HepG2 (cell line): ENCODE measurements around the gene MEIS1. TPM values are rescaled to one million over a fixed set of nuclear protein-coding genes. Genes with fewer than 3 reads are reported as not detected.
A peak's percentile ranks its signal among the peaks of the same experiment; 100 is the strongest.

Experiments used
- ATAC-seq: fragments of 200-7000 bp; cut with Tn5 transposase; 3 replicates; pipeline ENCODE4 v1.9.1; 2020; ENCODE audit warnings: mild to moderate bottlenecking, moderate library complexity
- BruUV-seq: library from RNA; stranded (reverse); fragments of 400-500 nt; replicated peaks from 2 replicates; lab custom pipeline; 2021; lab: Mats Ljungman, UMichigan
- CTCF ChIA-PET: fragments of 300-600 bp; formaldehyde crosslinking; extraction: SDS; loops from one replicate; lab custom pipeline; 2021; ENCODE audit warnings: low total read pairs, inconsistent platforms, low intra/inter-chr PET ratio; lab: Yijun Ruan, JAX
- POLR2A ChIA-PET: fragments of 350-600 bp; sonication (Branson Sonifier 250); formaldehyde crosslinking; loops from one replicate; lab custom pipeline; 2020; ENCODE audit warnings: antibody characterized with exemption, inconsistent platforms; lab: Yijun Ruan, JAX
- DNase-seq: peaks from one replicate; pipeline ENCODE4 v3.0.0-alpha.2; 2015; ENCODE audit warnings: low spot score
- FAIRE-seq: peaks from 3 replicates; lab custom pipeline; 2011; peaks lifted over from hg19 to GRCh38; lab: Jason Lieb, UNC
- H2AFZ ChIP-seq: one replicate; pipeline ENCODE4 v1.6.1; 2011; ENCODE audit warnings: low read length, inconsistent platforms
- H3K27ac ChIP-seq: fragments of 300-600 bp; 3 replicates; pipeline ENCODE4 v1.8.0; 2011; ENCODE audit warnings: mixed run types, mild to moderate bottlenecking, mixed read lengths, low read length, inconsistent platforms; ENCODE audit not compliant: insufficient read depth; ENCODE audit errors: extremely low read length
- H3K27me3 ChIP-seq, 2 experiments: fragments of 200-600 bp in 1 of 2; 2 replicates in 1 of 2; 3 replicates in 1 of 2; pipeline versions ENCODE4 v1.6.0 to v1.8.0; 2011; ENCODE audit warnings: low read length in 2 of 2, mild to moderate bottlenecking in 2 of 2, moderate library complexity in 2 of 2, inconsistent platforms in 1 of 2; ENCODE audit not compliant: insufficient read depth in 2 of 2, control insufficient read depth in 1 of 2
- H3K36me3 ChIP-seq, 2 experiments: fragments of 200-600 bp in 1 of 2; replicated peaks in 1 of 2; 2 replicates in 1 of 2; 3 replicates in 1 of 2; pipeline versions ENCODE4 v1.5.1 to v1.8.0; 2011; ENCODE audit warnings: low read length in 2 of 2, inconsistent platforms in 1 of 2; ENCODE audit not compliant: insufficient read depth in 2 of 2, control insufficient read depth in 1 of 2
- H3K4me1 ChIP-seq: 2 replicates; pipeline ENCODE4 v1.5.1; 2012; ENCODE audit warnings: low read length, inconsistent platforms; ENCODE audit not compliant: insufficient read depth
- H3K4me2 ChIP-seq: 2 replicates; pipeline ENCODE4 v1.6.0; 2011; ENCODE audit warnings: low read depth, low read length, inconsistent platforms
- H3K4me3 ChIP-seq, 3 experiments: fragments of 200-600 bp in 1 of 3; sonication (generic), shearing (Covaris generic) in 1 of 3; replicated peaks in 1 of 3; 2 replicates each; pipeline ENCODE4 v1.5.1; 2011 to 2016; ENCODE audit warnings: low read length in 3 of 3, inconsistent platforms in 2 of 3, low read depth in 2 of 3, mild to moderate bottlenecking in 2 of 3, control low read depth in 1 of 3, mixed read lengths in 1 of 3; ENCODE audit not compliant: insufficient read depth in 1 of 3
- H3K79me2 ChIP-seq: one replicate; pipeline ENCODE4 v1.6.1; 2011; ENCODE audit warnings: low read length, inconsistent platforms; ENCODE audit not compliant: insufficient read depth
- H3K9ac ChIP-seq: 2 replicates; pipeline ENCODE4 v1.6.0; 2011; ENCODE audit warnings: mild to moderate bottlenecking, low read depth, low read length, inconsistent platforms; ENCODE audit not compliant: insufficient read depth
- H3K9me3 ChIP-seq: 2 replicates; pipeline ENCODE4 v1.5.1; 2012; ENCODE audit warnings: mild to moderate bottlenecking, low read length
- H4K20me1 ChIP-seq: 2 replicates; pipeline ENCODE4 v1.6.0; 2011; ENCODE audit warnings: inconsistent platforms, mild to moderate bottlenecking, low read length, moderate library complexity; ENCODE audit not compliant: insufficient read depth
- CREB3 ChIP-seq: sonication (generic); formaldehyde crosslinking; IDR thresholded peaks from 2 replicates; pipeline ENCODE4 v1.5.0; 2020; ENCODE audit warnings: missing genetic modification reagents
- MAFF ChIP-seq: IDR thresholded peaks from 2 replicates; pipeline ENCODE4 v1.6.1; 2011; ENCODE audit warnings: low read depth, low read length, improper control_type of control experiment
- MAFK ChIP-seq, 2 experiments: IDR thresholded peaks in 1 of 2; conservative IDR thresholded peaks in 1 of 2; 2 replicates each; pipeline ENCODE4 v1.6.1; 2011; ENCODE audit warnings: improper control_type of control experiment in 2 of 2, low read length in 2 of 2
- MBD4 ChIP-seq: IDR thresholded peaks from 2 replicates; pipeline ENCODE4 v1.6.1; 2012; ENCODE audit warnings: low read length, inconsistent platforms, borderline replicate concordance
- MLXIP ChIP-seq: sonication (generic); formaldehyde crosslinking; IDR thresholded peaks from 2 replicates; pipeline ENCODE4 v1.9.0; 2021; ENCODE audit warnings: missing genetic modification reagents, borderline replicate concordance
- MTA3 ChIP-seq: sonication (generic); formaldehyde crosslinking; IDR thresholded peaks from 2 replicates; pipeline ENCODE4 v1.4.0; 2020; ENCODE audit warnings: missing genetic modification reagents
- TOE1 ChIP-seq: sonication (generic); formaldehyde crosslinking; IDR thresholded peaks from 2 replicates; pipeline ENCODE4 v1.4.0; 2020; ENCODE audit warnings: mild to moderate bottlenecking, missing genetic modification reagents
- ZNF775 ChIP-seq: sonication (generic); formaldehyde crosslinking; IDR thresholded peaks from 2 replicates; pipeline ENCODE4 v1.4.0; 2020; ENCODE audit warnings: missing genetic modification reagents, mild to moderate bottlenecking, moderate library complexity, borderline replicate concordance
- WGBS: methylation state at CpG from one replicate; pipeline ENCODE4 v1.1.6; 2017; ENCODE audit warnings: low lambda C conversion rate; 5-methylcytosine and 5-hydroxymethylcytosine counted together
- in situ Hi-C: cut with HindIII; loops from 2 replicates; pipeline ENCODE4 v1.10.0; 2017; ENCODE audit warnings: low pct_unique_long_range_greater_than_20kb; ENCODE audit not compliant: extremely low pct_ligation_motif_present
- intact Hi-C: fragments of 100-400 bp; cut with micrococcal nuclease; formaldehyde crosslinking; loops from one replicate; pipeline ENCODE4 v1.10.0; 2022; ENCODE audit not compliant: unreplicated experiment
- polyA plus RNA-seq, 8 experiments: library from polyadenylated mRNA; depleted of rRNA in 3 of 8; stranded (reverse) in 7 of 8; unstranded in 1 of 8; fragments of >200 nt; fragmentation: Illumina TruSeq in 4 of 8; extraction: Trizol in 4 of 8; gene quantifications; 2 replicates each; pipeline versions ENCODE4 v1.2.1 to v1.2.3, GENCODE V29; 2011 to 2016; ENCODE audit warnings: low read depth in 4 of 8, missing spikeins in 1 of 8, mixed read lengths in 1 of 8; ENCODE audit not compliant: insufficient read depth in 1 of 8
- total RNA-seq, 5 experiments: library from RNA; depleted of rRNA; stranded (reverse); fragments of >200 nt; fragmentation: Illumina TruSeq; extraction: Trizol; gene quantifications; 2 replicates each; pipeline ENCODE4 v1.2.3, GENCODE V29; 2016; ENCODE audit warnings: low read depth in 1 of 5

The MEIS1 gene
- total and polyA plus RNA-seq, 2 of the 13 experiments (the other 11 are each of a cell fraction or from before 2014, with no cell fraction given): 3.8 to 6.0 TPM

GRCh38 chr2:66464930-66465637, 30.2 kb downstream of the MEIS1 start:
- WGBS: 82% methylated on average over 4 of the region's 4 CpGs
- FAIRE-seq (no peak), ATAC-seq (no peak), DNase-seq (no peak)
- H3K79me2 ChIP-seq: no peaks in the 10 kb centered on the region
- H3K27me3 ChIP-seq: no peaks in the 10 kb centered on the region
- H3K4me1 ChIP-seq: no peaks in the 10 kb centered on the region
- no peaks in the 10 kb centered on the region for H4K20me1 ChIP-seq
- BruUV-seq: no TSS peak
- H2AFZ ChIP-seq: no peak overlapping the region
- no peak overlapping the region for H3K4me2 ChIP-seq
- CTCF ChIA-PET: no interaction called here
- in situ Hi-C loops: no loop called here
- H3K9ac ChIP-seq: no peak overlapping the region
- H3K36me3 ChIP-seq: no peaks in the 10 kb centered on the region
- intact Hi-C loops: no loop called here
- no peaks in the 10 kb centered on the region for H3K9me3 ChIP-seq
- POLR2A ChIA-PET: no interaction called here
- no peak overlapping the region for H3K4me3 ChIP-seq
- TF ChIP-seq TOE1 (CRISPR knock-in tag): no peak
- no peak for TF ChIP-seq ZNF775 (CRISPR knock-in tag)
- TF ChIP-seq MBD4: no peak
- TF ChIP-seq MTA3 (CRISPR knock-in tag): no peak
- TF ChIP-seq CREB3 (CRISPR knock-in tag): no peak
- peak; percentile 30 to 39; a peak in 2 of 4 replicates for TF ChIP-seq MAFK (conservative IDR thresholded peaks at IDR 0.05 in 1 of 2, IDR thresholded peaks at IDR 0.05 in 1 of 2; ENCODE audit: low read length in 2 of 2)
- TF ChIP-seq MAFF: 0 out of 2 replicates have a peak, but pooled peaks have one; percentile 23
- no peak for TF ChIP-seq MLXIP (CRISPR knock-in tag)
- no peak overlapping the region for H3K27ac ChIP-seq
